ENCODE data around the gene RSPH9.

DNA sequence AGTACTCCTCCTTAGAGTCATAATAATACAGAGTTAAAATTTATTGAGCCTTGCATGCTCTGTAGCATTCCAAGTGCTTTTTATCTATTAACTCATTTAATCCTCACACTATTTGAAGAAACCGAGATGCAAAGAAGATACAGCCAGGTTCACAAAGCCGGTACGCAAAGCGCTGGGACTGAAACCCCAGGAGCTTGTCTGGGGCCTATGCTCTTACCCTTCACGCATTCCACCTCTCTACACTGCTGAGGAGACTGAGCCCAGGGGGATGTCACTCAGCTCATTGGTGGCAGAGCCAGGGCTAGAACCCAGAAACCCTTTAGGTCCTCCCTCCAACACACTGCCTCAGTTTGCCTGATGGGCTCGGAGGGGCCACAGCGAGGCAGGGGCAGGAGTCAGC lies 62.4 kb downstream of the RSPH9 start:
- TF ChIP-seq MAX (IDR thresholded peaks at IDR 0.05; ENCODE audit: low read depth), result no peak
- no peak for TF ChIP-seq CTCF (IDR thresholded peaks at IDR 0.05)
- TF ChIP-seq RAD21 (IDR thresholded peaks at IDR 0.05; ENCODE audit: low read length), result no peak
- TF ChIP-seq FOSL2 (IDR thresholded peaks at IDR 0.05; ENCODE audit: borderline replicate concordance, low read depth), result no peak
- no peak for TF ChIP-seq EZH2phosphoT487 (IDR thresholded peaks at IDR 0.05; ENCODE audit: borderline replicate concordance, low read depth)
- TF ChIP-seq, protein P1, sequence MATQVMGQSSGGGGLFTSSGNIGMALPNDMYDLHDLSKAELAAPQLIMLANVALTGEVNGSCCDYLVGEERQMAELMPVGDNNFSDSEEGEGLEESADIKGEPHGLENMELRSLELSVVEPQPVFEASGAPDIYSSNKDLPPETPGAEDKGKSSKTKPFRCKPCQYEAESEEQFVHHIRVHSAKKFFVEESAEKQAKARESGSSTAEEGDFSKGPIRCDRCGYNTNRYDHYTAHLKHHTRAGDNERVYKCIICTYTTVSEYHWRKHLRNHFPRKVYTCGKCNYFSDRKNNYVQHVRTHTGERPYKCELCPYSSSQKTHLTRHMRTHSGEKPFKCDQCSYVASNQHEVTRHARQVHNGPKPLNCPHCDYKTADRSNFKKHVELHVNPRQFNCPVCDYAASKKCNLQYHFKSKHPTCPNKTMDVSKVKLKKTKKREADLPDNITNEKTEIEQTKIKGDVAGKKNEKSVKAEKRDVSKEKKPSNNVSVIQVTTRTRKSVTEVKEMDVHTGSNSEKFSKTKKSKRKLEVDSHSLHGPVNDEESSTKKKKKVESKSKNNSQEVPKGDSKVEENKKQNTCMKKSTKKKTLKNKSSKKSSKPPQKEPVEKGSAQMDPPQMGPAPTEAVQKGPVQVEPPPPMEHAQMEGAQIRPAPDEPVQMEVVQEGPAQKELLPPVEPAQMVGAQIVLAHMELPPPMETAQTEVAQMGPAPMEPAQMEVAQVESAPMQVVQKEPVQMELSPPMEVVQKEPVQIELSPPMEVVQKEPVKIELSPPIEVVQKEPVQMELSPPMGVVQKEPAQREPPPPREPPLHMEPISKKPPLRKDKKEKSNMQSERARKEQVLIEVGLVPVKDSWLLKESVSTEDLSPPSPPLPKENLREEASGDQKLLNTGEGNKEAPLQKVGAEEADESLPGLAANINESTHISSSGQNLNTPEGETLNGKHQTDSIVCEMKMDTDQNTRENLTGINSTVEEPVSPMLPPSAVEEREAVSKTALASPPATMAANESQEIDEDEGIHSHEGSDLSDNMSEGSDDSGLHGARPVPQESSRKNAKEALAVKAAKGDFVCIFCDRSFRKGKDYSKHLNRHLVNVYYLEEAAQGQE (IDR thresholded peaks at IDR 0.05; ENCODE audit: low read depth, low read length), result no peak
- TF ChIP-seq RFX5 (IDR thresholded peaks at IDR 0.05; ENCODE audit: low read length), result no peak
- TF ChIP-seq TAF1 (IDR thresholded peaks at IDR 0.05; ENCODE audit: borderline replicate concordance, low read depth, low read length), result no peak
- TF ChIP-seq GABPA (IDR thresholded peaks at IDR 0.05; ENCODE audit: low read depth), result no peak
- TF ChIP-seq POLR2AphosphoS5 (IDR thresholded peaks at IDR 0.05; ENCODE audit: low read depth, low read length), result no peak
- no peak for TF ChIP-seq YY1 (IDR thresholded peaks at IDR 0.05; ENCODE audit: low read depth)
- TF ChIP-seq JUND (IDR thresholded peaks at IDR 0.05), result no peak
